ENCODE data around the gene DNHD1. TPM values are rescaled to one million over a fixed set of nuclear protein-coding genes. Genes with fewer than 3 reads are reported as not detected.

Gene DNHD1
- total RNA-seq, 5 donors from 2014 or later (not counting 1 experiment from before 2014, with no cell fraction given) = 44.1 to 52.0 (median 47.8) TPM

DNA sequence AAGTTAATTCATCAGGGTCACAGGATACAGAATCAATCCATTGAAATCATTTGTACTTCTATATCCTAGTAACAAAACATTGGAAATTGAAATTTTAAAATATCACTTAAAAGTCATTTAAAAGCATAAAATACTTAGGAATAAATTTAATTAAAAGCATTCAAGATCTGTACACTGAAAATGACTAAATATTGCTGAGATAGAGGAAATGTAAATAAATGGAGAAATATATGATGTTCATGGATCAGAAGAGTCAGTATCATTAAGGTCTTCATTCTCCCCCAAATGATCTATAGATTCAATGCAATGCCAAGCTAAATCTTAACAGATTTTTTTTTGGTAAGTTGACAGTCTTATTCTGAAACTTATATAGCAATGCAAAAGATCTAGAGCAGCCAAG is 56.6 kb downstream of the DNHD1 start:
- no peak overlapping the region for H3K4me3 Mint-ChIP-seq
- no peaks in the 10 kb centered on the region for H3K27me3 Mint-ChIP-seq
- Histone ChIP-seq H3K27ac (ENCODE audit: low read length) (no peak overlapping the region), H3K36me3 (ENCODE audit: control insufficient read depth in 2 of 2, extremely low read depth in 1 of 2, insufficient read depth in 1 of 2, low read length in 1 of 2) (no peaks in the 10 kb centered on the region), H3K9me3 (no peaks in the 10 kb centered on the region), H3K4me3 (ENCODE audit: control insufficient read depth in 1 of 2, extremely low read depth in 1 of 2, low read length in 1 of 2) (no peak overlapping the region), H3K27me3 (replicated peaks in 1 of 2; ENCODE audit: control insufficient read depth in 2 of 2, extremely low read depth in 1 of 2, insufficient read depth in 2 of 2, low read length in 1 of 2) (no peaks in the 10 kb centered on the region), H3K4me1 (ENCODE audit: control insufficient read depth in 1 of 2, extremely low read depth in 1 of 2, insufficient read depth in 2 of 2, low read length in 2 of 2) (no peaks in the 10 kb centered on the region)
- ATAC-seq (replicated peaks in 1 of 4) = no peak
- ChIA-PET POLR2A (no interaction called here), CTCF (no interaction called here)
- H3K27ac Mint-ChIP-seq = no peak overlapping the region
- DNase-seq = no peak
- H3K9me3 Mint-ChIP-seq = no peaks in the 10 kb centered on the region
- H3K4me1 Mint-ChIP-seq = peaks cover 0 to 5% (median 0%) of the 10 kb centered on the region in 3 donors
- peaks cover 11% of the 10 kb centered on the region for H3K36me3 Mint-ChIP-seq

DNA sequence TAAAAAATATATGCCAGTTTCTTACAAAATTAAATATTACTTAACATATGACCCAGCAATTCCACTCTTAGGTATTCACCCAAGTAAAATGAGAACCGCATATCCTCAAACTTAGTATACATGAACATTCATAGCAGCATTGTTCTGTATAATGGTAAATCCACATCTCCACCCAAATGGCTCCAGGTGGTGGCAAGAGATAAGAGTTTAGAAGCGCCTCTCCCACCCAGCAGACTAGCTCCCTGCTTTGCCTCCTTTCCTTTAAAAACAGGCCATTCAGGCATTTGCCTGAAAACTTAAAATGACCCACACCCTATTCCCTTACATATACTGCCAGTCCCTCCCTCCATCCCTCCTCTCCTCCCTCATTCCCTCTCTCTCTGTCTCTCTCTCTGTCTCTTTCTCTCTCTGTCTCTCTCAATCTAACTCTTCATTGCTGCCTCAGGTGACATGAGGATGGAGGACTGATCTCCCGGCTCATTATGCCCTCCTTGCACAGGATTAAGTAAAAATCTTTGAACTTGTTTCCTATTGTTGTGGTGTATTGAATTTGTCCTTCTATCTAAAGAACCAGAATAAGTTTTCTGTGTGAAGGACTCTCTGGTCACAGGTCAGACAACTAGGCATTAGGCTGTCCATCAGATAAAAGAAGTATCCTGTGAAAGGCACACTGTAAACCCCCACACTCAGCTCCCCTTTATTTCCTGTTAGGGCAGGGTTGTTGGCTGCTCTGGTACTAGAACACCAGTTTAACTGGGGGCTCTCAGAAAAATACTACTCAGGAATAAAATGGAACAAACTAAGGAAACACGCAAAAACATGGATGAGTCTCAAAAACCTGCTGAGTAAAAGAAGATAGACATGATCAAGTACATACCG is 58.0 kb downstream of the DNHD1 start:
- ChIA-PET POLR2A (interaction anchor here (0.6 to 0.7 kb wide), 3 partner anchors 17 to 68 kb away, joined by 3 read pairs; no protein-coding TSS in a partner anchor), CTCF (interaction anchor here in 1 of 2 donors (0.7 kb wide), 1 partner anchor 132 kb away, joined by 3 read pairs; no protein-coding TSS in a partner anchor)
- no CpG with 5 or more reads among the region's 5 CpGs for WGBS (ENCODE audit: insufficient coverage)
- DNase-seq = no peak
- H3K9me3 Mint-ChIP-seq = no peaks in the 10 kb centered on the region
- no peak for ATAC-seq (replicated peaks in 1 of 4)
- H3K27me3 Mint-ChIP-seq = no peaks in the 10 kb centered on the region
- H3K27ac Mint-ChIP-seq = no peak overlapping the region
- Histone ChIP-seq H3K9me3 (no peaks in the 10 kb centered on the region), H3K4me3 (ENCODE audit: control insufficient read depth in 1 of 2, extremely low read depth in 1 of 2, low read length in 1 of 2) (no peak overlapping the region), H3K4me1 (ENCODE audit: control insufficient read depth in 1 of 2, extremely low read depth in 1 of 2, insufficient read depth in 2 of 2, low read length in 2 of 2) (no peaks in the 10 kb centered on the region), H3K36me3 (ENCODE audit: control insufficient read depth in 2 of 2, extremely low read depth in 1 of 2, insufficient read depth in 1 of 2, low read length in 1 of 2) (no peaks in the 10 kb centered on the region), H3K27me3 (replicated peaks in 1 of 2; ENCODE audit: control insufficient read depth in 2 of 2, extremely low read depth in 1 of 2, insufficient read depth in 2 of 2, low read length in 1 of 2) (no peaks in the 10 kb centered on the region), H3K27ac (ENCODE audit: low read length) (no peak overlapping the region)
- no peak overlapping the region for H3K4me3 Mint-ChIP-seq
- peaks cover 0 to 5% (median 0%) of the 10 kb centered on the region in 3 donors for H3K4me1 Mint-ChIP-seq
- H3K36me3 Mint-ChIP-seq = peaks cover 18% of the 10 kb centered on the region

DNA sequence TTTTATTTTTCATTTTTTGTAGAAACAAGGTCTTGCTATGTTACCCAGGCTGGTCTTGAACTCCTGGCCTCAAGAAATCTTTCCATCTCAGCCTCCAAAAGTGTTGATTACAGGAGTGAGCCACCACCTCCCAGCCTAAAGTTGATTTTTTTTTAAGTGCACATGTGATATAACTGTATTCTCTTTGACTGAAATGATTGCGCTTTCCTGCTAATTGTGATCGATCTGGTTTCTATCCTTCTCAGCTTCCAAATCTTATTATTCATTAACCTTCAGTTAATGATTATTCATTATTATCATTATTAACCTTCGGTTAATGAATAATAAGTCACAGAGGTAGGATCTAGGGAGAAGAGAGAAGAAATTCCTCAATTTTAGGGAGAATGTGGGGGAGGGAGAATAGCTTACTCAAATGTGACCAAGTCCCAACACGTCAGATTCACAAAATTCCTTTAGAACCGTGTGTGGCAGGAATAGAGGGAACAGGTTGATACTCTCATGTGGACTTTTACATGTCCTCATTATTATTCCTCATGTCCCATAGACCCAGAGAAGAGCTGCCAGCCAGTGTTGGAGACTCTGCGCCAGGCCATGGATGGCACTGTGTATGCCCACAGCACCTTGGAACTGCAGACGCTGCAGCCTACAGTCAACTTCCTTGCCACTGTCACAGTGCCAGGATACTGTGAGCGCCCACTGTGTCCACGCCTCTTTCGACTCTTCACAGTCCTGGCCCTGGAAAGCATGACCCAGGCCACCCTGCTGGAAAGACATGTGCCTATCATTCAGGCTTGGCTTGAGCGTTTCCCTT is 59.3 kb downstream of the DNHD1 start:
- Histone ChIP-seq H3K4me1 (ENCODE audit: control insufficient read depth in 1 of 2, extremely low read depth in 1 of 2, insufficient read depth in 2 of 2, low read length in 2 of 2) (no peaks in the 10 kb centered on the region), H3K27me3 (replicated peaks in 1 of 2; ENCODE audit: control insufficient read depth in 2 of 2, extremely low read depth in 1 of 2, insufficient read depth in 2 of 2, low read length in 1 of 2) (no peaks in the 10 kb centered on the region), H3K4me3 (ENCODE audit: control insufficient read depth in 1 of 2, extremely low read depth in 1 of 2, low read length in 1 of 2) (no peak overlapping the region), H3K36me3 (ENCODE audit: control insufficient read depth in 2 of 2, extremely low read depth in 1 of 2, insufficient read depth in 1 of 2, low read length in 1 of 2) (no peaks in the 10 kb centered on the region), H3K27ac (ENCODE audit: low read length) (no peak overlapping the region), H3K9me3 (no peaks in the 10 kb centered on the region)
- WGBS (ENCODE audit: insufficient coverage) = 88% methylated on average over 6 of the region's 11 CpGs
- CTCF ChIA-PET = no interaction called here
- H3K36me3 Mint-ChIP-seq = peaks cover 25% of the 10 kb centered on the region
- no peak for ATAC-seq (replicated peaks in 1 of 4)
- no peak overlapping the region for H3K4me3 Mint-ChIP-seq
- POLR2A ChIA-PET = no interaction called here
- H3K4me1 Mint-ChIP-seq = peaks cover 0 to 1% (median 0%) of the 10 kb centered on the region in 3 donors
- H3K27me3 Mint-ChIP-seq = no peaks in the 10 kb centered on the region
- no peaks in the 10 kb centered on the region for H3K9me3 Mint-ChIP-seq
- no peak for DNase-seq
- no peak overlapping the region for H3K27ac Mint-ChIP-seq

DNA sequence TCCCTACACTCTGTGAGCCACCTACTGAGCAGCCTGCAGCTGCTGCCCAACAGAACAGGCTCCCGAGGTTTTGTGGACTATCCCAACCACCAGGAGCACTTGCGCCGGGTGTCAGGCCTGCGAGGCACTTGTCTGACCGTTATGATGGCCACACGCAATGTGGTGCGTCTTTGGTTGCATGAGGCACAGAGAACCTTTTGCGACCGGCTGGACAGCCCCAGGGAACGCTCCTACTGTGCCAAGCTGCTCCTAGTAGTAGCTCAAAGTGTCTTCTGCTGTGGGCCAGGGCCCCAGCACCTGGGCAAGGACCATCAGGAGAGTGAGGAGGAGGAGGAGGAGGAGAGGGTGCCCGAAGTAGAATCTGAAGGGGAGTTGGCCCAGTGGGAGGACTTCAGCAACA is 60.0 kb downstream of the DNHD1 start:
- WGBS (ENCODE audit: insufficient coverage) = 93% methylated on average over 10 of the region's 11 CpGs
- no peak overlapping the region for H3K27ac Mint-ChIP-seq
- CTCF ChIA-PET = no interaction called here
- peaks cover 32% of the 10 kb centered on the region for H3K36me3 Mint-ChIP-seq
- no peak overlapping the region for H3K4me3 ChIP-seq (ENCODE audit: control insufficient read depth in 1 of 2, extremely low read depth in 1 of 2, low read length in 1 of 2)
- no peaks in the 10 kb centered on the region for H3K27me3 ChIP-seq (replicated peaks in 1 of 2; ENCODE audit: control insufficient read depth in 2 of 2, extremely low read depth in 1 of 2, insufficient read depth in 2 of 2, low read length in 1 of 2)
- H3K4me1 ChIP-seq (ENCODE audit: control insufficient read depth in 1 of 2, extremely low read depth in 1 of 2, insufficient read depth in 2 of 2, low read length in 2 of 2) = no peaks in the 10 kb centered on the region
- ATAC-seq (replicated peaks in 1 of 4) = no peak
- H3K36me3 ChIP-seq (ENCODE audit: control insufficient read depth in 2 of 2, extremely low read depth in 1 of 2, insufficient read depth in 1 of 2, low read length in 1 of 2) = no peaks in the 10 kb centered on the region
- DNase-seq = no peak
- POLR2A ChIA-PET = no interaction called here
- H3K9me3 Mint-ChIP-seq = no peaks in the 10 kb centered on the region
- no peaks in the 10 kb centered on the region for H3K9me3 ChIP-seq
- no peak overlapping the region for H3K4me3 Mint-ChIP-seq
- H3K27me3 Mint-ChIP-seq = no peaks in the 10 kb centered on the region
- no peak overlapping the region for H3K27ac ChIP-seq (ENCODE audit: low read length)
- peaks cover 0 to 7% (median 0%) of the 10 kb centered on the region in 3 donors for H3K4me1 Mint-ChIP-seq

DNA sequence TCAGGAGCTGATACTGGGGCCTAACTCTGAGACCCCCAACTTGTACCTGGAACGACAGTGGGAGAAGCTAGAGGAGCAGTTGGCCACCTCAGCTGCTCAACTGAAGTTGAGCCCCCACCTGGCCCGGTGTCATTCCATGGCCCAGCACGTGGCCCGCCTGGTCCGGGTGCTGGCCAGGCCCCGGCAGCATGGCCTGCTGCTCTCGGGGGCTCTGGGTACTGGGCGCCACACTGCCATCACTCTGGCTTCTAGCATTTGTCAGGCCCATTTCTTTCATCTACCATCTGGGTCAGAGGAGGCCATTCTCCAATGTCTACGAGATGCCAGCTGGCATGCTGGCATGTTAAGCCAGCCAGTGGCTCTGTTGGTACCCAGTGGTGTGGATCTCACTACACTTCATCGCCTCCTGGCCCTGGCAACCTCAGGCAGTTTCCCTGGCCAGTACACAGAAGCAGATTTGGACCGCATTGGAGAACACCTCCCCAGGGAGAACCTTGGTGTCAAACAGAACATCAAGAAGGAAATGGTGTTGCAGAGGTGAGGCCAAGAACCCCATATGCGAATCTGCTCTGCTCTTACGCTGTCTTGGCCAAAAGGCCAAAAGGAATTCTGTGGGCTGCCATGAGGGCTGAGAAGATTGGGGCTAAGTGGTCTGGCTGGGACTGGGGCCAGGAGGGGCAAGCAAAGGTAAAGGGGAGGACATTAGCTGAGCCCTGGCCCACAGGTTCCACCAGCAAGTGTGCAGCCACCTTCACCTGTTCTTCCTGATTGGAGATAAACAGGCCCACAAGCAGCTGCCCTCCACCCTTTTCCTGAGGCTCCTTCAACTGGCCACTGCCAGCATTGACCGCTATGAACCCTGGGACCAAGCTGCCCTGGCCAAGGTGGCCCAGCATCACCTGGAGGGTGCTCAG is 60.9 kb downstream of the DNHD1 start:
- ATAC-seq (replicated peaks in 1 of 4) = no peak

DNA sequence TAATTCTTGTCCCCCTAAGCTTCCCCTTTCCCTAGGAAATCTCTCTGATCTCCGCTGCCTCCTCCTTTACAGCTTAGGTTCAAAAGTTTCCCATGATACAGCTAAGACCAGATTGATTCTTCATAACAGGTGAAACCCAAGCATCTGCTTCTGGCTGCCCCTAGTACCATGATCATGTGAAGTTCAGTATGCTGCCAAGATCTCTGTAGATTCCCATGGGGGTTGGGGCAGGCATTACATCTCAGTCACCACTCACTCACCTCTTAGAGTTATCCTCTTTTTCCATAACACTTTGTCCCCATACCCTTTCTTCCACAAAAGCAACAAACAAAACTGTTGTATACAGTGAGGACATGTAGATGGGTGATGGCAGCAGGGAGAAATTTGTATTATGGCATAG is 62.3 kb downstream of the DNHD1 start:
- Histone ChIP-seq H3K4me3 (ENCODE audit: control insufficient read depth in 1 of 2, extremely low read depth in 1 of 2, low read length in 1 of 2) (no peak overlapping the region), H3K27ac (ENCODE audit: low read length) (no peak overlapping the region), H3K4me1 (ENCODE audit: control insufficient read depth in 1 of 2, extremely low read depth in 1 of 2, insufficient read depth in 2 of 2, low read length in 2 of 2) (no peaks in the 10 kb centered on the region), H3K27me3 (replicated peaks in 1 of 2; ENCODE audit: control insufficient read depth in 2 of 2, extremely low read depth in 1 of 2, insufficient read depth in 2 of 2, low read length in 1 of 2) (no peaks in the 10 kb centered on the region), H3K9me3 (no peaks in the 10 kb centered on the region), H3K36me3 (ENCODE audit: control insufficient read depth in 2 of 2, extremely low read depth in 1 of 2, insufficient read depth in 1 of 2, low read length in 1 of 2) (peaks cover 0 to 7% of the 10 kb centered on the region in 2 donors)
- 100% methylated on average over 1 of the region's 1 CpG for WGBS (ENCODE audit: insufficient coverage)
- no peak for DNase-seq
- no peaks in the 10 kb centered on the region for H3K27me3 Mint-ChIP-seq
- H3K36me3 Mint-ChIP-seq = peaks cover 39% of the 10 kb centered on the region
- H3K4me1 Mint-ChIP-seq = peaks cover 0 to 12% (median 0%) of the 10 kb centered on the region in 3 donors
- CTCF ChIA-PET = interaction anchor here in 1 of 2 donors (1.1 kb wide), 1 partner anchor 147 kb away, joined by 3 read pairs; no protein-coding TSS in a partner anchor
- ATAC-seq (replicated peaks in 1 of 4) = no peak
- H3K9me3 Mint-ChIP-seq = no peaks in the 10 kb centered on the region
- H3K4me3 Mint-ChIP-seq = no peak overlapping the region
- POLR2A ChIA-PET = interaction anchor here in 1 of 2 donors (0.5 kb wide), 1 partner anchor 1697 kb away, joined by 4 read pairs; no protein-coding TSS in a partner anchor
- no peak overlapping the region for H3K27ac Mint-ChIP-seq

More for the DNA sequence above, 60.9 kb downstream of the DNHD1 start:
- WGBS (ENCODE audit: insufficient coverage) = 98% methylated on average over 13 of the region's 14 CpGs
- Histone ChIP-seq H3K9me3 (no peaks in the 10 kb centered on the region), H3K27ac (ENCODE audit: low read length) (no peak overlapping the region), H3K27me3 (replicated peaks in 1 of 2; ENCODE audit: control insufficient read depth in 2 of 2, extremely low read depth in 1 of 2, insufficient read depth in 2 of 2, low read length in 1 of 2) (no peaks in the 10 kb centered on the region), H3K36me3 (ENCODE audit: control insufficient read depth in 2 of 2, extremely low read depth in 1 of 2, insufficient read depth in 1 of 2, low read length in 1 of 2) (no peaks in the 10 kb centered on the region), H3K4me1 (ENCODE audit: control insufficient read depth in 1 of 2, extremely low read depth in 1 of 2, insufficient read depth in 2 of 2, low read length in 2 of 2) (no peaks in the 10 kb centered on the region), H3K4me3 (ENCODE audit: control insufficient read depth in 1 of 2, extremely low read depth in 1 of 2, low read length in 1 of 2) (no peak overlapping the region)
- DNase-seq = no peak
- H3K27me3 Mint-ChIP-seq = no peaks in the 10 kb centered on the region
- H3K4me1 Mint-ChIP-seq = peaks cover 0 to 12% (median 0%) of the 10 kb centered on the region in 3 donors
- H3K4me3 Mint-ChIP-seq = no peak overlapping the region
- ChIA-PET POLR2A (no interaction called here), CTCF (no interaction called here)
- no peaks in the 10 kb centered on the region for H3K9me3 Mint-ChIP-seq
- no peak overlapping the region for H3K27ac Mint-ChIP-seq
- peaks cover 35% of the 10 kb centered on the region for H3K36me3 Mint-ChIP-seq
